GM21447 (cell line): ENCODE results near the gene OXA1L.
"Not testable (repeated sequence)": the region's sequence is repeated elsewhere in the genome, so short reads cannot be mapped to it uniquely, and the experiment has no call there.

Experiments used
- ATAC-seq: cut with Tn5 transposase; IDR thresholded peaks from one replicate; pipeline ENCODE4 v1.9.1; 2021; ENCODE audit not compliant: unreplicated experiment

Gene OXA1L

GRCh38 chr14:22797017-22797917 lies 30.8 kb downstream of the OXA1L start:
- no peak for ATAC-seq

GRCh38 chr14:22798528-22798927 lies 32.0 kb downstream of the OXA1L start:
- no peak for ATAC-seq

GRCh38 chr14:22800346-22800745 lies 33.9 kb downstream of the OXA1L start:
- ATAC-seq, result no peak

GRCh38 chr14:22801716-22802115 lies 35.2 kb downstream of the OXA1L start:
- ATAC-seq, result no peak

- peak; percentile 37 for ATAC-seq
Measured at GRCh38 chr14:22802860-22803686, 36.6 kb downstream of the OXA1L start.

- peak; percentile 35 for ATAC-seq
Measured at GRCh38 chr14:22803687-22803974, 37.1 kb downstream of the OXA1L start.

GRCh38 chr14:22805235-22805634 lies 38.7 kb downstream of the OXA1L start:
- ATAC-seq, result not testable (repeated sequence)

GRCh38 chr14:22807432-22808087 lies 41.1 kb downstream of the OXA1L start:
- ATAC-seq, result no peak

- ATAC-seq, result no peak
Measured at GRCh38 chr14:22808388-22809209, 42.1 kb downstream of the OXA1L start.

- no peak for ATAC-seq
Measured at GRCh38 chr14:22811722-22812121, 45.2 kb downstream of the OXA1L start.

- no peak for ATAC-seq
Measured at GRCh38 chr14:22812744-22813143, 46.3 kb downstream of the OXA1L start.

- ATAC-seq, result no peak
Measured at GRCh38 chr14:22813145-22813544, 46.7 kb downstream of the OXA1L start.

- no peak for ATAC-seq
Measured at GRCh38 chr14:22814373-22814772, 47.9 kb downstream of the OXA1L start.

GRCh38 chr14:22814941-22815713 lies 48.6 kb downstream of the OXA1L start, which contains the start of gene SLC7A7:
Gene SLC7A7 (minus strand): TSS chr14:22815435. CDS start chr14:22813398, 2,037 bp downstream.
- no peak for ATAC-seq

- ATAC-seq, result peak; percentile 47
Measured at GRCh38 chr14:22819151-22819988, 52.9 kb downstream of the OXA1L start.

GRCh38 chr14:22820731-22821130 lies 54.2 kb downstream of the OXA1L start:
- no peak for ATAC-seq

- ATAC-seq, result no peak
Measured at GRCh38 chr14:22821193-22822015, 54.9 kb downstream of the OXA1L start.

- ATAC-seq, result no peak
Measured at GRCh38 chr14:22822016-22822570, 55.6 kb downstream of the OXA1L start.
